Fibroblast of skin of scalp (primary cell): ENCODE results near the gene ZDHHC14.
A peak's percentile ranks its signal among the peaks of the same experiment; 100 is the strongest.
"Not testable (repeated sequence)": the region's sequence is repeated elsewhere in the genome, so short reads cannot be mapped to it uniquely, and the experiment has no call there.

ENCODE experiments used
- DNase-seq: peaks from one replicate; pipeline ENCODE4 v3.0.0-alpha.2; 2013

Gene ZDHHC14

GRCh38 chr6:157445277-157446009, 64.5 kb downstream of the ZDHHC14 start:
- no peak for DNase-seq

- DNase-seq, result no peak
Observed at GRCh38 chr6:157447735-157448134, 66.7 kb downstream of the ZDHHC14 start.

- peak; percentile 57 for DNase-seq
Observed at GRCh38 chr6:157449610-157450009, 68.6 kb downstream of the ZDHHC14 start.

GRCh38 chr6:157450931-157451742, 70.1 kb downstream of the ZDHHC14 start:
- DNase-seq, result no peak

- no peak for DNase-seq
Observed at GRCh38 chr6:157452096-157452495, 71.1 kb downstream of the ZDHHC14 start.

GRCh38 chr6:157453131-157453530, 72.1 kb downstream of the ZDHHC14 start:
- DNase-seq, result no peak

- no peak for DNase-seq
Observed at GRCh38 chr6:157453978-157454377, 73.0 kb downstream of the ZDHHC14 start.

GRCh38 chr6:157454762-157455714, 74.0 kb downstream of the ZDHHC14 start:
- no peak for DNase-seq

- DNase-seq, result no peak
Observed at GRCh38 chr6:157455731-157456523, 74.9 kb downstream of the ZDHHC14 start.

- no peak for DNase-seq
Observed at GRCh38 chr6:157456524-157456829, 75.5 kb downstream of the ZDHHC14 start.

- DNase-seq, result no peak
Observed at GRCh38 chr6:157457787-157458186, 76.8 kb downstream of the ZDHHC14 start.

GRCh38 chr6:157459327-157459726, 78.3 kb downstream of the ZDHHC14 start:
- no peak for DNase-seq

- peak; percentile 71 for DNase-seq
Observed at GRCh38 chr6:157460182-157460999, 79.4 kb downstream of the ZDHHC14 start.

- peak; percentile 45 for DNase-seq
Observed at GRCh38 chr6:157461000-157461915, 80.3 kb downstream of the ZDHHC14 start.

- no peak for DNase-seq
Observed at GRCh38 chr6:157462956-157463742, 82.2 kb downstream of the ZDHHC14 start.

- not testable (repeated sequence) for DNase-seq
Observed at GRCh38 chr6:157463743-157464135, 82.7 kb downstream of the ZDHHC14 start.

- peak; percentile 47 for DNase-seq
Observed at GRCh38 chr6:157464653-157465535, 83.9 kb downstream of the ZDHHC14 start.

GRCh38 chr6:157466342-157466648, 85.3 kb downstream of the ZDHHC14 start:
- DNase-seq, result no peak
